ENCODE data around the gene TMEM263. TPM values are rescaled to one million over a fixed set of nuclear protein-coding genes. Genes with fewer than 3 reads are reported as not detected.

TMEM263 gene
- total and polyA plus RNA-seq, 2 donors: 25.3 to 46.4 TPM

DNA sequence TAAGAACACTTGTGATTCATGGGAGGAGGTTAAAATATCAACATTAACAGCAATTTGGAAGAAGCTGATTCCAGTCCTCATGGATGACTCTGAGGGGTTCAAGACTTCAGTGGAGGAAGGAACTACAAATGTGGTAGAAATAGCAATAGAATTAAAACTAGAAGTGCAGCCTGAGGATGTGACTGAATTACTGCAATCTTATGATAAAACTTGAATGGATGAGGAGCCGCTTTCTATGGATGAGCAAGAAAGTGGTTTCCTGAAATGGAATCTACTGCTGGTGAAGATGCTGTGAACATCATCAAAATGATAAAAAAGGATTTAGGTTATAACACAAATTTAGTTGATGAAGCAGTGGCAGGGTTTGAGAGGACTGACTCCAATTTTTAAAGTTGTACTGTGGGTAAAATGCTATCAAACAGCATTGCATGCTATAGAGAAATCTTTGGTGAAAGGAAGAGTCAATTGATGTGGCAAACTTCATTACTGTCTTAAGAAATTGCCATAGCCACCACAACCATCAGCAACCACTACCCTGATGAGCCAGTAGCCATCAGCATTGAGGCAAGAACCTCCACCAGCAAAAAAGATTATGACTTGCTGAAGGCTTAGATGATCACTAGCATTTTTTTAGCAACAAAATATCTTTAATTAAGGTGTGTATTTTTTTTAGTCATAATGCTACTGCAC is 57.2 kb downstream of the TMEM263 start:
- DNase-seq (ENCODE audit: low read depth in 6 of 9, low spot score in 9 of 9): no peak
- no peaks in the 10 kb centered on the region for H3K36me3 ChIP-seq (ENCODE audit: control insufficient read depth in 2 of 2, insufficient read depth in 2 of 2, low read length in 1 of 2)
- 98% methylated on average over 1 of the region's 1 CpG for WGBS

DNA sequence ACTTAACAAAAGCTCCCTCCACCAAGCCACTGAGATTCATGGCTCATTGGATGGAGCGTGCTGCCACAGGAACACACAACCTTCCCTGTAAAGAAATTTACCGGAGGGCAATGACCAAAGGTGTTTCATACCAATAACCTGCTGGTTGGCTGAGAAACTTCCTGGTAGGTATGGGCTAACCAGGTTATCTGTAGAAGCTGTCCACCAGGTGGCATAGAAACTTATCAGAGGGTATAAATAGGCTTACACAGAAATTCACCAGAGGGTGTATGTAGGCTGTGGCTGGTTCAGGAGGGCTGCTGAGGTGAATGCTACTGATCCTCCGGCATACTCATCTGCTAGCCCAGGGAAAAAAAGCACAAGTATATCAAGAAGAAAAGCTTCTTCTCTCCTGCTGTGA is 58.3 kb downstream of the TMEM263 start:
- Histone ChIP-seq H3K36me3 (ENCODE audit: control insufficient read depth in 2 of 2, insufficient read depth in 2 of 2, low read length in 1 of 2) (no peaks in the 10 kb centered on the region), H3K27ac (ENCODE audit: low read depth in 1 of 2, low read length in 1 of 2) (no peak overlapping the region), H3K4me1 (ENCODE audit: control insufficient read depth in 2 of 2, insufficient read depth in 2 of 2, low read length in 2 of 2) (no peaks in the 10 kb centered on the region), H3K9me3 (ENCODE audit: control insufficient read depth in 2 of 2, insufficient read depth in 1 of 2, low read length in 1 of 2) (no peaks in the 10 kb centered on the region), H3K4me3 (ENCODE audit: low read length in 2 of 2) (no peak overlapping the region), H3K27me3 (ENCODE audit: control insufficient read depth in 2 of 2, insufficient read depth in 1 of 2, low read length in 1 of 2) (no peaks in the 10 kb centered on the region)
- WGBS: 84% methylated on average over 3 of the region's 3 CpGs
- peak in 4 of 9 donors; percentile 47 to 70 (median 56) for DNase-seq (ENCODE audit: low read depth in 6 of 9, low spot score in 9 of 9)

More for the DNA sequence above, 57.2 kb downstream of the TMEM263 start:
- H3K27me3 ChIP-seq (ENCODE audit: control insufficient read depth in 2 of 2, insufficient read depth in 1 of 2, low read length in 1 of 2): no peaks in the 10 kb centered on the region
- no peaks in the 10 kb centered on the region for H3K4me1 ChIP-seq (ENCODE audit: control insufficient read depth in 2 of 2, insufficient read depth in 2 of 2, low read length in 2 of 2)
- H3K4me3 ChIP-seq (ENCODE audit: low read length in 2 of 2): no peak overlapping the region
- H3K27ac ChIP-seq (ENCODE audit: low read depth in 1 of 2, low read length in 1 of 2): no peak overlapping the region
- H3K9me3 ChIP-seq (ENCODE audit: control insufficient read depth in 2 of 2, insufficient read depth in 1 of 2, low read length in 1 of 2): no peaks in the 10 kb centered on the region

- 97% methylated on average over 4 of the region's 4 CpGs for WGBS
- Histone ChIP-seq H3K27ac (ENCODE audit: low read depth in 1 of 2, low read length in 1 of 2) (no peak overlapping the region), H3K27me3 (ENCODE audit: control insufficient read depth in 2 of 2, insufficient read depth in 1 of 2, low read length in 1 of 2) (no peaks in the 10 kb centered on the region), H3K9me3 (ENCODE audit: control insufficient read depth in 2 of 2, insufficient read depth in 1 of 2, low read length in 1 of 2) (no peaks in the 10 kb centered on the region), H3K4me3 (ENCODE audit: low read length in 2 of 2) (no peak overlapping the region), H3K36me3 (ENCODE audit: control insufficient read depth in 2 of 2, insufficient read depth in 2 of 2, low read length in 1 of 2) (no peaks in the 10 kb centered on the region), H3K4me1 (ENCODE audit: control insufficient read depth in 2 of 2, insufficient read depth in 2 of 2, low read length in 2 of 2) (no peaks in the 10 kb centered on the region)
- no peak for DNase-seq (ENCODE audit: low read depth in 6 of 9, low spot score in 9 of 9)
These were observed 61.3 kb downstream of the TMEM263 start for GRCh38 chr12:107017042-107017441.

GRCh38 chr12:107019546-107019945 is 63.8 kb downstream of the TMEM263 start:
- H3K4me3 ChIP-seq (ENCODE audit: low read length in 2 of 2): no peak overlapping the region
- no peak overlapping the region for H3K27ac ChIP-seq (ENCODE audit: low read depth in 1 of 2, low read length in 1 of 2)
- H3K27me3 ChIP-seq (ENCODE audit: control insufficient read depth in 2 of 2, insufficient read depth in 1 of 2, low read length in 1 of 2): no peaks in the 10 kb centered on the region
- DNase-seq (ENCODE audit: low read depth in 6 of 9, low spot score in 9 of 9): no peak
- 97% methylated on average over 2 of the region's 2 CpGs for WGBS
- H3K36me3 ChIP-seq (ENCODE audit: control insufficient read depth in 2 of 2, insufficient read depth in 2 of 2, low read length in 1 of 2): no peaks in the 10 kb centered on the region
- H3K4me1 ChIP-seq (ENCODE audit: control insufficient read depth in 2 of 2, insufficient read depth in 2 of 2, low read length in 2 of 2): no peaks in the 10 kb centered on the region
- no peaks in the 10 kb centered on the region for H3K9me3 ChIP-seq (ENCODE audit: control insufficient read depth in 2 of 2, insufficient read depth in 1 of 2, low read length in 1 of 2)

Other genes starting within 250 kb of the TMEM263 start
- 10.2 TPM for gene RIC8B, start 181.2 kb upstream of the TMEM263 start, total RNA-seq
- gene RIC8B, start 181.2 kb upstream of the TMEM263 start, polyA plus RNA-seq: 5.8 TPM
- gene MTERF2, start 31.2 kb downstream of the TMEM263 start, total RNA-seq: 11.1 TPM
- 18.8 TPM for gene MTERF2, start 31.2 kb downstream of the TMEM263 start, polyA plus RNA-seq
- gene CRY1, start 137.6 kb downstream of the TMEM263 start, total RNA-seq: 19.9 TPM
- gene CRY1, start 137.6 kb downstream of the TMEM263 start, polyA plus RNA-seq: 16.8 TPM

Measured in thymus (tissue), 11 donors.